Measurements from ENCODE around the gene CBX3. TPM values are rescaled to one million over a fixed set of nuclear protein-coding genes. Genes with fewer than 3 reads are reported as not detected.

CBX3 gene
- total RNA-seq, 1 donor from 2014 or later, result 48.0 TPM

- Histone ChIP-seq H3K27ac (ENCODE audit: low read depth, low read length) (peak overlapping the region; percentile 100), H3K4me3 (ENCODE audit: low read length in 3 of 3) (peak overlapping the region; percentile 100), H3K9me3 (ENCODE audit: control insufficient read depth in 3 of 3, low read length in 3 of 3) (no peaks in the 10 kb centered on the region), H3K36me3 (ENCODE audit: control insufficient read depth in 3 of 3, insufficient read depth in 3 of 3, low read length in 3 of 3) (peaks cover 17 to 39% (median 29%) of the 10 kb centered on the region in 3 donors), H3K27me3 (ENCODE audit: control insufficient read depth in 3 of 3, insufficient read depth in 3 of 3, low read length in 3 of 3) (no peaks in the 10 kb centered on the region), H3K4me1 (ENCODE audit: control insufficient read depth in 3 of 3, insufficient read depth in 3 of 3, low read length in 3 of 3) (peaks cover 27 to 43% (median 32%) of the 10 kb centered on the region in 3 donors), H3K9ac (ENCODE audit: low read depth in 1 of 3, low read length in 3 of 3) (peak overlapping the region; percentile 100)
Measured at GRCh38 chr7:26199301-26200037, 2.1 kb upstream of the CBX3 start.

DNA sequence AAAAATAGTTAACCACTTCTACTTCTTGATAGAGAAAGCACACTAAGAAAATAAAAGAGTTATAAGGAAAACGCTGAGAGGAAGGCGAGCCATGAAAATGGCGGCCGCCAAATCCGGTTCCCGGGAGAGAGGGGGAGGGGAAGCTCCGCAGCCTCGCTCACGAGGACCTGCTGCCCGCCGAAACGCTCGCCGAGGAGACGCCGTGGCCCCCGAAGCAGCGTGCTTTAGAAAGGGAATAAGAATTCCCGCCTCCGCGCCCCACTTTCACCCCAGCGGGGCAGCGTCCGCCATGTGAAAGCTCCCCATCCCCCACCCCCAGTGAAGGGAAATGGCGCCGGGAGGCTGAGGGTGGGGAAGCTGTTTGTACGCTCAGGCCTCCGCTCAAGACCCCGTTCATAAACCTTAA lies 1.5 kb upstream of the CBX3 start:
- Histone ChIP-seq H3K27ac (ENCODE audit: low read depth, low read length) (peak overlapping the region; percentile 100), H3K36me3 (ENCODE audit: control insufficient read depth in 3 of 3, insufficient read depth in 3 of 3, low read length in 3 of 3) (peaks cover 16 to 35% (median 24%) of the 10 kb centered on the region in 3 donors), H3K27me3 (ENCODE audit: control insufficient read depth in 3 of 3, insufficient read depth in 3 of 3, low read length in 3 of 3) (no peaks in the 10 kb centered on the region), H3K9ac (ENCODE audit: low read depth in 1 of 3, low read length in 3 of 3) (peak overlapping the region; percentile 100), H3K9me3 (ENCODE audit: control insufficient read depth in 3 of 3, low read length in 3 of 3) (no peaks in the 10 kb centered on the region), H3K4me3 (ENCODE audit: low read length in 3 of 3) (peak overlapping the region; percentile 100), H3K4me1 (ENCODE audit: control insufficient read depth in 3 of 3, insufficient read depth in 3 of 3, low read length in 3 of 3) (peaks cover 27 to 45% (median 32%) of the 10 kb centered on the region in 3 donors)

- Histone ChIP-seq H3K9me3 (ENCODE audit: control insufficient read depth in 3 of 3, low read length in 3 of 3) (no peaks in the 10 kb centered on the region), H3K4me1 (ENCODE audit: control insufficient read depth in 3 of 3, insufficient read depth in 3 of 3, low read length in 3 of 3) (peaks cover 26 to 45% (median 27%) of the 10 kb centered on the region in 3 donors), H3K27ac (ENCODE audit: low read depth, low read length) (peak within 1 kb of the TSS; percentile 100), H3K36me3 (ENCODE audit: control insufficient read depth in 3 of 3, insufficient read depth in 3 of 3, low read length in 3 of 3) (peaks cover 13 to 31% (median 18%) of the 10 kb centered on the region in 3 donors), H3K9ac (ENCODE audit: low read depth in 1 of 3, low read length in 3 of 3) (peak within 1 kb of the TSS; percentile 100), H3K27me3 (ENCODE audit: control insufficient read depth in 3 of 3, insufficient read depth in 3 of 3, low read length in 3 of 3) (no peaks in the 10 kb centered on the region), H3K4me3 (ENCODE audit: low read length in 3 of 3) (peak within 1 kb of the TSS; percentile 100)
Measured at GRCh38 chr7:26200444-26201246, 900 bp upstream of the CBX3 start, which contains the start of gene HNRNPA2B1. HNRNPA2B1 (minus strand) TSS chr7:26200746; CDS start chr7:26200577, 169 bp downstream.

DNA sequence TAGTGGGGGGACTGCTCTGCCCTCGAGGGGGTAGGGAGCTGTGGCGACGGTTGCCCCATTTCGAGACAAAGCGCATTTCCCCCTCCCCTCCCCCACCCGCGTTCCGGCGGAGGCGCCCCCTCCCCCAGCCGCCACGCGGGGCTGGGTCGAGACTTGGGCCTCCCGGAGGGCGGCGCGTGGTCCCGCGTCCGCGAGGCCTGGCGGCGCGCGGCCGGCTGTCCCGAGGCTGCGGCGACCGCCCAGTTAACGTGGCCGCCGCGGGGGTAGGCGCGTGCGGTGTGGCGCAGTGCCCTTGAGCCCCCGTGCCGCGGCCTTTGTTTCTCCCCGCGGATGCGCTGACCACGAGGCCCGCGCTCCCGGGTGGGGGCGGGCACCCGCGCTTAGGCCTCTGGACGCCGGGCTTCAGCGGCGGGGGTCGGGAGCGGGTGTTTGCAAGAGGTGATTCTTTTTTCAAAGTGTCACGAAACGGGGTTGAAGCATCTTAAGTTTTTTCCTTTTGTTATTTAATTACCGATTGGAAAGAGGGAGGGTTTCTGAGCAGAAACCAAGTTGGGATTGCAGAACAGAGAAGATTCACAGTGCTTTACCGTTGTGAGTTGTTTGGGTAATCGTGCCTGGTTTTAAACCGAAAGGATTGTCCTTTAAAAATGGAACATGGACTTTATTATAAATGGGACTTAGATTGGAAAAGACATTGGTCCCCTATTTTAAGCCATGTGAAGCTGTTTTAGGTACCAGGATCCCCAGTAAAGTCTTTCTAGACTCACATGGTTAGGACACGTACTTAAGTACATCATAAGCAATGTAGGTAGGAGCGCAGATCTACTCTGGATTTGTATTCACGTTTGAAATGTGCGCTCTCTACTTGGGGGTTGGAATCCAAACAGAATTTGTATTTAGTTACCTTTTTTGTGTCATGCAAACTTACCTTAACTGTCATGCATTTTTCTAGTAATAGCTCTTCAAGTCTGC lies 760 bp downstream of the CBX3 start:
- peaks cover 10 to 28% (median 15%) of the 10 kb centered on the region in 3 donors for H3K4me1 ChIP-seq (ENCODE audit: control insufficient read depth in 3 of 3, insufficient read depth in 3 of 3, low read length in 3 of 3)

GRCh38 chr7:26203016-26203415 lies 1.5 kb downstream of the CBX3 start:
- peaks cover 7 to 24% (median 16%) of the 10 kb centered on the region in 3 donors for H3K36me3 ChIP-seq (ENCODE audit: control insufficient read depth in 3 of 3, insufficient read depth in 3 of 3, low read length in 3 of 3)
- H3K9me3 ChIP-seq (ENCODE audit: control insufficient read depth in 3 of 3, low read length in 3 of 3), result no peaks in the 10 kb centered on the region
- H3K27me3 ChIP-seq (ENCODE audit: control insufficient read depth in 3 of 3, insufficient read depth in 3 of 3, low read length in 3 of 3), result no peaks in the 10 kb centered on the region
- peak overlapping the region; percentile 72 to 95 (median 86) for H3K9ac ChIP-seq (ENCODE audit: low read depth in 1 of 3, low read length in 3 of 3)
- H3K4me3 ChIP-seq (ENCODE audit: low read length in 3 of 3), result peak overlapping the region; percentile 73 to 100 (median 88)
- peaks cover 6 to 23% (median 10%) of the 10 kb centered on the region in 3 donors for H3K4me1 ChIP-seq (ENCODE audit: control insufficient read depth in 3 of 3, insufficient read depth in 3 of 3, low read length in 3 of 3)
- H3K27ac ChIP-seq (ENCODE audit: low read depth, low read length), result peak overlapping the region; percentile 100

More for the DNA sequence above, 760 bp downstream of the CBX3 start:
- Histone ChIP-seq H3K27me3 (ENCODE audit: control insufficient read depth in 3 of 3, insufficient read depth in 3 of 3, low read length in 3 of 3) (no peaks in the 10 kb centered on the region), H3K4me3 (ENCODE audit: low read length in 3 of 3) (peak overlapping the region; percentile 75 to 100 (median 88)), H3K9ac (ENCODE audit: low read depth in 1 of 3, low read length in 3 of 3) (peak overlapping the region; percentile 89 to 96 (median 95)), H3K27ac (ENCODE audit: low read depth, low read length) (peak overlapping the region; percentile 100), H3K36me3 (ENCODE audit: control insufficient read depth in 3 of 3, insufficient read depth in 3 of 3, low read length in 3 of 3) (peaks cover 5 to 21% (median 14%) of the 10 kb centered on the region in 3 donors), H3K9me3 (ENCODE audit: control insufficient read depth in 3 of 3, low read length in 3 of 3) (no peaks in the 10 kb centered on the region)

DNA sequence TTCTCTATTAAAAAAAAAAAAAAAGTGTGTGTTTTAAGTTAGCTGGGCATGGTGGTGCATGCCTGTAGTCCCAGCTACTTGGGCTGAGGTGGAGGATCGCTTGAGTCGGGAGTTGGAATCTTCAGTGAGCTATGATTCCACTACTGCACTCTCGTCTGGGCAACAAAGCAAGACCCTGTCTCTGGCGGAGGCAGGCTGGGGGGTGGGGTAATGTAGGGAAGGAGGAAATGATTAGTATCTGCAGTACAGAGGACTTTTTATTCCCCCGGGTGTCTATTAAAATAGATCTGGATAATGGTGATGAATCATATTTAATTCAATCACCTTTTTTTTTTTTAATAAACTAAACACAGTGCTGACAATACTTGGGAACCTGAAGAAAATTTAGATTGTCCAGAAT lies 6.5 kb downstream of the CBX3 start:
- Histone ChIP-seq H3K27ac (ENCODE audit: low read depth, low read length) (no peak overlapping the region), H3K4me1 (ENCODE audit: control insufficient read depth in 3 of 3, insufficient read depth in 3 of 3, low read length in 3 of 3) (peaks cover 2 to 17% (median 3%) of the 10 kb centered on the region in 3 donors), H3K36me3 (ENCODE audit: control insufficient read depth in 3 of 3, insufficient read depth in 3 of 3, low read length in 3 of 3) (peaks cover 19 to 50% (median 43%) of the 10 kb centered on the region in 3 donors), H3K9me3 (ENCODE audit: control insufficient read depth in 3 of 3, low read length in 3 of 3) (no peaks in the 10 kb centered on the region), H3K27me3 (ENCODE audit: control insufficient read depth in 3 of 3, insufficient read depth in 3 of 3, low read length in 3 of 3) (no peaks in the 10 kb centered on the region), H3K4me3 (ENCODE audit: low read length in 3 of 3) (no peak overlapping the region), H3K9ac (ENCODE audit: low read depth in 1 of 3, low read length in 3 of 3) (no peak overlapping the region)

DNA sequence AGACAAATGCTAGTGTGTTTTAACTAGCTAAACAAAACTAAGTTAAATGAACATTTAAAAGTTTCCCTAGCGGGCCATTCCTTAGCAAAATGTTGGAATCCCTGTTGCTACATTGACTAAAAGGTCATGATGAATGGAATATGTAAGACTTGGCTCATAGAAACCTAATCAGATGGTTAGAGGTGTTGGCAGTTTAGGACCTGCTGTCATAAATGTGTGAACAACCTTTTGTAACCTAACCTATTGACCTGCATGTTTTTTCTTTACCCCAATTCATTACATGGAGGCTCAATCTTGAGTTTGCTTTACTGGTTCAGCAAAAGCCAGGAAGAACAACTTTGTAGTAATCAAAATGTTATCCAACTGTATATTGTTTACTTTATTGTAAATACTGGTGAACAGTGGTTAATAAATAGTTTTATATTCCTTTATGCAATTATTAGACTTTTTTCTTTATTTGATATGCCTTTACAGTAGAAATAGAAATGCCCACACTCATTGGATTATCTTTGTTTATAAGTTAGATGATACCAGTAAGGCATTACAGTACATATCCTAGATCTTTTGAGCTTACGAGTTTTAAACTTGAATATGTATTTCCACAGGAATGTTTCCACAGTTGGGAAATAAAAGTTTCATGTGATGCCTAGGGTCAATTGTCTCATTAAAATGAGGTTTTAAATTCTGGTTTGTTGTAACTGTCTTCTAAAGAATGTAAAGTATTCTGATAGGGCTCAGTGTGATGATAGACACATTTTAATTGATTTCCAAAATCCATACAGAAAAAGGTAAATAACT lies 11.6 kb downstream of the CBX3 start:
- H3K27ac ChIP-seq (ENCODE audit: low read depth, low read length), result no peak overlapping the region
- no peaks in the 10 kb centered on the region for H3K4me1 ChIP-seq (ENCODE audit: control insufficient read depth in 3 of 3, insufficient read depth in 3 of 3, low read length in 3 of 3)
- no peaks in the 10 kb centered on the region for H3K9me3 ChIP-seq (ENCODE audit: control insufficient read depth in 3 of 3, low read length in 3 of 3)
- no peak overlapping the region for H3K9ac ChIP-seq (ENCODE audit: low read depth in 1 of 3, low read length in 3 of 3)
- H3K4me3 ChIP-seq (ENCODE audit: low read length in 3 of 3), result no peak overlapping the region
- H3K36me3 ChIP-seq (ENCODE audit: control insufficient read depth in 3 of 3, insufficient read depth in 3 of 3, low read length in 3 of 3), result peaks cover 14 to 33% (median 25%) of the 10 kb centered on the region in 3 donors
- H3K27me3 ChIP-seq (ENCODE audit: control insufficient read depth in 3 of 3, insufficient read depth in 3 of 3, low read length in 3 of 3), result no peaks in the 10 kb centered on the region

- no peak overlapping the region for H3K4me3 ChIP-seq (ENCODE audit: low read length in 3 of 3)
- no peaks in the 10 kb centered on the region for H3K9me3 ChIP-seq (ENCODE audit: control insufficient read depth in 3 of 3, low read length in 3 of 3)
- no peaks in the 10 kb centered on the region for H3K27me3 ChIP-seq (ENCODE audit: control insufficient read depth in 3 of 3, insufficient read depth in 3 of 3, low read length in 3 of 3)
- peaks cover 12 to 31% (median 21%) of the 10 kb centered on the region in 3 donors for H3K36me3 ChIP-seq (ENCODE audit: control insufficient read depth in 3 of 3, insufficient read depth in 3 of 3, low read length in 3 of 3)
- H3K27ac ChIP-seq (ENCODE audit: low read depth, low read length), result no peak overlapping the region
- no peaks in the 10 kb centered on the region for H3K4me1 ChIP-seq (ENCODE audit: control insufficient read depth in 3 of 3, insufficient read depth in 3 of 3, low read length in 3 of 3)
- no peak overlapping the region for H3K9ac ChIP-seq (ENCODE audit: low read depth in 1 of 3, low read length in 3 of 3)
Measured at GRCh38 chr7:26213807-26214515, 12.4 kb downstream of the CBX3 start.
